ENCODE results near the gene TEX22.

The TEX22 gene

GRCh38 chr14:105367116-105368031 lies 31.0 kb upstream of the TEX22 start:
- no peak for DNase-seq

- no peak for DNase-seq
Measured at GRCh38 chr14:105368032-105368417, 30.3 kb upstream of the TEX22 start.

- no peak for DNase-seq
Measured at GRCh38 chr14:105368426-105368825, 29.9 kb upstream of the TEX22 start.

DNA sequence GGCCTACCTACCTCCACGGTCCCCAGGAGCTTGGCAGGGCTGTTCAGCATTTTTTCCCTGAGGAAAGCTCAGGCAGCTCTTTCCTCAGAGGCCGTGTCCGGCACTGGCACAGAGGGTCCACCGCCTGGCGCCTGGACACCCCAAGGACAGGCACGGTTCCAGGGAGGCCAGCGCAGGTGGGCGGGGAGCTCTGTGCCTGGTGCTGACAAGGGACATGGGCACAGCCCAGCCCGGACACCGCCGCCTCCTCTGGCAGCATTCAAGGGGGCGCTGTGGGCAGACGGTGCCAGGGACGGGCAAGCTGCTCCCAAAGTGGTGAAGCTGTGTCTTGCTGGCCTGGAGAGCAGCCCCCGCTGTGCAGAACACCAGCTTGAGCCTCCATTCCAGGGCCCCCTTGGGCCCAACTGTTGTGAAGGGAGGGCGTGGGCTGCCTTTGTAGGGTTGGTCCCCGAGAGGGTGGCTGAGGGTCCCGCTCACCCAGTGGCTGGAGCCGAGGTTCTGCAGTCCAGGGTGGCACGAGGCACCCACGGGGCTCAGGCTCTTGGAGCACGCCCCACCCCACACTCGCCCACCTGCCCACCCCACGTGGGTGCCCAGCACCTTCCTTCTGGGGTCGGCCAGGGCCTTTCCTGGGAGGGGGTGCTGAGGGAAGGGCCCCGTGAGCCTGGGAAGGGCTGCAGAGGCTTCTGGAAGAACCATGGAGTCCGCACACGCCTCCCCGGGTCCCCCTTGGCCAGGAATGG lies 29.3 kb upstream of the TEX22 start:
- DNase-seq, result no peak

DNA sequence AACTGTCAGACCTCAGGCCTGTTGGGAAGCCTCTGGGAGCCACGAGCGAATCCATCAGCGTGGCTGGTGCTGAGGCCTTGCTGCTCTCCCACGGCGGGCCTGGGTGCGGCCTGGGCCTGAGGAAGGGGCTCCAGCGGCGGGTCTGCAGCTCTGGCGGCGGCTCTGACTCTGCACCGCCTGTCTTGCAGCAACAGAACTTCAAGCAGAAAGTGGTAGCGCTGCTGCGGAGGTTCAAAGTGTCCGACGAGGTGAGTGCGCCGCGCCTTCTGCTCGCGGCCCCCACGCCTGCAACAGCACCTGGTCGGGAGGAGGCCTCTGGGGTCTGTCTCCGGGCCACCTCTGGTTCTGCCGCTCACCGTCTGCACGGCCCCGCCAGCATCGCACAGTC lies 28.7 kb upstream of the TEX22 start:
- DNase-seq, result no peak

GRCh38 chr14:105374389-105374788 lies 23.9 kb upstream of the TEX22 start:
- no peak for DNase-seq

DNA sequence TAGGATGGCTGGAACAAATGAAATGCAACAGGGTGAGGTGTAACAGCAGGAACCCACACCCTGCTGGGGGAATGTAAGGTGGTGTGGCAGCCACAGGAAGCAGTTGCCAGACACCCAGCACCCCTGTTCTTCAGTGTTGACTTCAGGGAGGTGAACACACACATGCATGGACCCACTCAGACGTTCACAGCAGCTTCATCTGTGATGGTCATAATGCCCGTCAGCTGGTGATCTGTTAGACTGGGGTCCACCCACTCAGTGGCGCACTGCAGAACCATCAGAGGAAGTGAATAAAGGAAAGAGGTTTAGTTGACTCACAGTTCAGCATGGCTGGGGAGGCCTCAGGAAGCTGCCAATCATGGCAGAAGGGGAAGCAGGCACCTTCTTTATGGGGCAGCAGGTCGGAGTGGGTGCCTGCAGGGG lies 22.7 kb upstream of the TEX22 start:
- DNase-seq, result peak; percentile 18

GRCh38 chr14:105376521-105377440 lies 21.6 kb upstream of the TEX22 start:
- no peak for DNase-seq

- no peak for DNase-seq
Measured at GRCh38 chr14:105377555-105378182, 20.7 kb upstream of the TEX22 start.

DNA sequence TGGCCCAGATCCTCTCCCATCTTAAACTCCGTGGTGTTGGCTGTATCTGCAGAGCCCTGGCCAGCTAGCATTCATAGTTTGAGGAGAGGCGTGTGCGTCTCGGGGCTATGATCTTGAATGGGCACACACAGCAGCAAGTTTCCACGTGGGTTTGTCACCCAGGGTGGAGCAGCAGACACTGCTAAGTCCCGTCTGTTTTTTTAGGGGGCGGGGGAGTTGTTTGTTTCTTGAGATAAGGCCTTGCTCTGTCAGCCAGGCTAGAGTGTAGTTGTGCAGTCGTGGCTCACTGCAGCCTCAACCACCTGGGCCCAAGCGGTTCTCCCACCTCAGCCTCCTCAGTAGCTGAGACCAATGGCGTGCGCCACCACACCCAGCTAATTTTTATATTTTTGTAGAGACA lies 20.1 kb upstream of the TEX22 start:
- DNase-seq, result no peak

DNA sequence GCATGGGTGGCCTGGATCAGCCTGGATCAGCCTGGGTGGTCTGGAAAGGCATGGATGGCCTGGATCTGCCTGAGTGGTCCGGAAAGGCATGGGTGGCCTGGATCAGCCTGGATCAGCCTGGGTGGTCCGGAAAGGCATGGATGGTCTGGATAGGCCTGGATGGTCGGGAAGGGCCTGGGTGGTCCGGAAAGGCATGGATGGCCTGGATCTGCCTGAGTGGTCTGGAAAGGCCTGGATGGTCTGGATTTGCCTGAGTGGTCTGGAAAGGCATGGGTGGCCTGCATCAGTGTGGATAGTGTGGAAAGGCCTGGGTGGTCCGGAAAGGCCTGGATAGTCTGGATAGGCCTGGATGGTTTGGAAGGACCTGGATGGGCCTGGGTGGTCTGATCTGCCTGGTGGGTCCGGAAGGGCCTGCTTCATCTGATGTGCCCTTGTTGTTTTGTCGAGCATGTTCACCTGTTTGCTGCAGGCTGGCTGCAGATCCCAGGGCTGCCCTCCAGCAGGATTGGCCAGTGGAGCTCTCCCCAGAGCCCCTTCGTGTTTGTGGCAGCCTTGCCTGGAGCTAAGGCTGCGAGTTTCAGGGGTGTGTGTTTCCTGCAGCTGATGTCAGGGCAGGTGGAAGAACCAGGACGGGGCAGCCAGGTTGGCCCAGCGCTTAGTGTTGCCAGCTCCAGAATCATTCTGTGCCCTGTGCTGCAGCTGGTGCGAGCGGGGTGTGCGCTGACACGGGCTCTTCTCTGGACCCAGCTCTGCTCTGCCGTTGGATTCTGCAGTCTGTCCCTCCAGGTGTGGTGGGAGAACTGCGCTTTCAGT lies 19.3 kb upstream of the TEX22 start:
- no peak for DNase-seq

DNA sequence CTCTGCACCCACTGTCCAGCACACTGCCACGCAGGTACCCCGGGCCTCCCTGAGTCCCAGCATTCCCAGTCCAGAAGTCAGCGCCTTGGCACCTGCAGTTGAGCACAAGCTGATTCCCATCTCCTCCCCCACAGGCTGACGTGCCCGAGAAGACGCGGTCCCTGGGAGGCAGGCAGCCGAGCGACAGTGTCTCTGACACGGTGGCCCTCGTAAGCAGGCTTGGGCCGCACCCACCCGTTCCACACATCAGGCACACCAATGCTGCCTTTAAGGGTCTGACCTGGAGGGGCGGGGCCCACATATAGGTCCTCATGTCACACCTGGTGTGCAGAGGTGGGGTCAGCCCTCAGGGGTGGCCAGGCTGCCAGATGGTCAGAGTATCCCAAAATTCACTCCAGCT lies 18.4 kb upstream of the TEX22 start:
- no peak for DNase-seq

DNA sequence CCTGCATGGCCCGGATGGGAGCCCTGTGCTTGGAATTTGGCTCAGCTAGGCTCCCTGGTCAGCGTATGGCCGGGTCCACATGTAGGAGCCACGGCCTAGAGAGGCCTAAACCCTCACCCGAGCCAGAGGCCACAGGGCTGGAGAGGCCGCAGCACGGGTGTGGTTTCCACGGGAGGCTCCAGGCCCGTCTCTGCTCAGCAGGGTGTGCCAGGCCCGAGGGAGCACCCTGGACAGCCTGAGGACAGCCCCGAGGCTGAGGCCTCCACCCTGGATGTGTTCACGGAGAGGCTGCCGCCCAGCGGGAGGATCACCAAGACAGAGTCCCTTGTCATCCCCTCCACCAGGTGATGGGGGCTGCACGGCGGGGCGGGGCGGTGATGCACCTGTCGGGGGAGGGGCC lies 17.6 kb upstream of the TEX22 start:
- no peak for DNase-seq

DNA sequence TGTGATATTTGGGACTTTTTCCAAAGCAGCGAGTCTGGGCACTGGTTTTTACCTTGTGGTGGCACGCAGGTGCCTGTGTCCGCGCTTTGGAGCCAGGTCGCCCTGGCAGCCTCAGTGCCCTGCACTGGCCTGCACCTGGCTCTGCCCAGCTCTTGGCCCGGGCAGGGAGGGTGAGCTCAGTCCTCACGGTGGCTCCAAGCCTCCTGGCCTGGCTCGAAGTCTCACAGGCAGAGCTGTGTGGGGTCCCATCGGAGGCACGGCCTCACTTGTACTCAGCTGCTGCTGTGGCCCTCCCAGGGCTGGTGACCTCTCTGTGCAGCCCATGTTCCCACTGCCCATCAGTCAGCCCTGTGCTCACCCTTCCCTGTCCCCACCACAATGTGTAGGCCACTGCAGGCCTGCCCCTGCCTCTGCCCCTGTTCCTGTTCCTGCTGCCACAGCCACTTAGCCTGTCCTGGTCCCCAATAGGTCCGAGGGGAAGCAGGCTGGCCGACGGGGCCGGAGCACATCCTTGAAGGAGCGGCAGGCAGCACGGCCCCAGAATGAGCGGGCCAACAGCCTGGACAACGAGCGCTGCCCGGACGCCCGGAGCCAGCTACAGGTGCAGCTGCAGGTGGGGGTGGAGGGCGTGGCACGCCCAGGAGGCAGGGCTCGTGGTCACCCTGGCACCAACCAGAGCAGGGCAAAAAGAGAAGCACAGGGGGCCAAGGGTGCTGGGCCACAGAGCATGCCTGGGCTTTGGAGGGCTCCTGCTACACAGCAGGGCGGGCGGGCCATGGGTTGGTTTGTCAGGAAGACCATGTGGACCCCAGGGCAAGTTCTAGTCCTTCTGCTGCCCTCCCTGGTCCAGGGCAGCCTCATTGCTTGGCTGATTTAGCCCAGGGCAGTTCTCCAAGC lies 16.6 kb upstream of the TEX22 start:
- DNase-seq, result no peak

DNA sequence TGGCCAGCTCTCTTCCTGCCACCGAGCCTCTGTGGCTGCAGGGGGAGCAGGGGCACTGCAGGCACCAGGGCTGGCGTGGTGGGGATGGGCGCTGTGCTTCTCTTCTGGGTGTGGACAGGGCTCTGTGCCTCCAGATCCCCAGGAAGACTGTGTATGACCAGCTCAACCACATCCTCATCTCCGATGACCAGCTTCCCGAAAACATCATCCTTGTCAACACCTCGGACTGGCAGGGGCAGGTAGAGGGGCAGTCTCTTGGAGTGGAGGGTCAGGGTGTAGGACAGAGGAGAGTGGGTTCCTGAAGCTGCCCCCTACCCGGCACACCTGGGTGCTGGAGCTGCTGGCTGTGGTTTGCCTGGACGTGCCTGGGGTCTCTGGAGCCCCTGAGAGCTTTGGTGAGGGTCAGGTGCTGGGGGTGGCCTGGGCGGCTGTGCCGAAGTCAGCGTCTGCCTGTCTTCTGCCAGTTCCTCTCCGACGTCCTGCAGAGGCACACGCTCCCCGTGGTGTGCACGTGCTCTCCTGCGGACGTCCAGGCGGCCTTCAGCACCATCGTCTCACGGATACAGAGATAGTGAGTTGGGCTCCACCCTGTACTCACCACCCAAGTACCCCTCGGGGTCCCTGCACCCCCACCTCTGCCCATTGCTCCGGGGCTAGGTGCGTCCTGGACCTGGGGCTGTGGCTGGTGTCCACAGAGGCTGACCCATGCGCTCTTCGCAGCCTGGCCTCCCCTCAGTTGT lies 15.8 kb upstream of the TEX22 start:
- DNase-seq, result no peak

GRCh38 chr14:105383083-105383730 lies 15.1 kb upstream of the TEX22 start:
- DNase-seq, result no peak

DNA sequence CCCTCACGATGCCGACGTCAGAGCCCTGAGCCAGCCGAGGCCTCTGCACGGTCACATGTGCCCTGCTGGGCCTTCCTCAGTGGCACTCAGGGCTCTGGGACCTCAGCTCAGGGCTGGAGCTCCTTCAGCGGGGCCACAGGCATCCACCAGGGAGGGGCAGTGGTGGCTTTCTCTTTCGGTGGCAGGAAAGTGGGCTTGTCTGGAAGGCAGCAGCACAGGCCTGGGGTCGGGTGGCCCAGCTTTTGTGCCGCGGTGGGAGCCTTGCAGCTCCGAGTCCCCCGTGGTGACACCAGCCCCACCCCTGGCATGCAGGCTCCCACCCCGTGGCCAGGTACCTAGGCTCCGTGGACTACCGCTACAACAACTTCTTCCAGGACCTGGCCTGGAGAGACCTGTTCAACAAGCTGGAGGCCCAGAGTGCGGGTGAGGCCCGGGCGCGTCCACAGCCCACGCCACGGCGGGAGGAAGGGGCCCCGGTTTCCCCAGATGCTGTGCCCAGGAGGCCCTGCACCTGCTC lies 14.2 kb upstream of the TEX22 start:
- no peak for DNase-seq

DNA sequence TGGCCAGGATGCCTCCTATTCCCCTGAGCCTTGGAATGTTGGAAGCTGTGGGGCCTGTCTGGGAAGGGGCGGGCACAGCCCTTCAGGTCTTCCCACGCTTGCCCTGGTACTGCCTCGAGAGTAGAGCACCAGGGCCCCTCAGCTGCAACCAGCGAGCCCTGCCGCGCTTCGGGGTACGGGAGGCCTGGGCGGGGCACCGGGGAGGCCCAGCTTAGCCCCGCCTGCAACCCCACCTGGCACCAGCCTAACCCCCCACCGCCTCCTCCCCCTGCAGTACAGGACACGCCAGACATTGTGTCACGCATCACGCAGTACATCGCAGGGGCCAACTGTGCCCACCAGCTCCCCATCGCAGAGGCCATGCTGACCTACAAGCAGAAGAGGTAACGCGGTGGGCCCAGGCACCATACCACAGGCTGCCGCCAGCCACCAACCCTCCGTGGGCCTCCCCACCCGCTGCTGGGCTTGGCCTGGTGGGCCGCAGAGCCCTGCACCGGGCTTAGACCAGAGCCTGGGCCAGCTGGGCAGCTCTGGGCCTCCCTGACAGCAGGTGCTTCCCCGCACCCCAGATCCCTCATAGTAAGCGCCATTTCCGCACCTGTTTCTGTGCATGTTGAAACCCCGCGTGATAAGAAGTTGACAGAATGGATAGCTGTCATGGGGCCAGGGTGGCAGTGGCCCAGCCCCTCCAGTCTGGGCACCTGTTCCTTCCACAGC lies 13.6 kb upstream of the TEX22 start:
- no peak for DNase-seq

DNA sequence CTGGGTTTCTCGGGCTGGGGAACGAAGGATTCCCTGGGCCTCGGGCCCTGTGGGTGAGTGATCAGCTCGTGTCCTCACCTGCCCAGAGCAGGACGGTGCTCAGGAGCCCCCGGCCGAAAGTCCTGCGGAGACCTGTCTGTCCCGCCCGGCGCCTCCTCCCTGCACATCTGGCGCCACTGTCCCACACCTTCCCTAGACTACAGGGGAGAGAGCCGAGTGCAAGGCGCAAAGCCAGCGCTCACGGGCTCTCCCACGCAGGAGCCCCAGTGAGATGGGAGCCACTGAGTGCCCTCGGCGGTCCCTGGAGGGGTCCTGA lies 13.1 kb upstream of the TEX22 start:
- no peak for DNase-seq
